GM19324 (cell line): ENCODE results near the gene RPUSD3.

Experiments
- ATAC-seq: cut with Tn5 transposase; IDR thresholded peaks from one replicate; pipeline ENCODE4 v1.9.1; 2021; ENCODE audit warnings: mild to moderate bottlenecking, moderate library complexity; ENCODE audit not compliant: unreplicated experiment, low FRiP score

Gene RPUSD3

GRCh38 chr3:9808345-9809037 lies 35.3 kb downstream of the RPUSD3 start:
- peak; percentile 52 for ATAC-seq

- ATAC-seq, result no peak
Measured at GRCh38 chr3:9807981-9808344, 35.8 kb downstream of the RPUSD3 start.

DNA sequence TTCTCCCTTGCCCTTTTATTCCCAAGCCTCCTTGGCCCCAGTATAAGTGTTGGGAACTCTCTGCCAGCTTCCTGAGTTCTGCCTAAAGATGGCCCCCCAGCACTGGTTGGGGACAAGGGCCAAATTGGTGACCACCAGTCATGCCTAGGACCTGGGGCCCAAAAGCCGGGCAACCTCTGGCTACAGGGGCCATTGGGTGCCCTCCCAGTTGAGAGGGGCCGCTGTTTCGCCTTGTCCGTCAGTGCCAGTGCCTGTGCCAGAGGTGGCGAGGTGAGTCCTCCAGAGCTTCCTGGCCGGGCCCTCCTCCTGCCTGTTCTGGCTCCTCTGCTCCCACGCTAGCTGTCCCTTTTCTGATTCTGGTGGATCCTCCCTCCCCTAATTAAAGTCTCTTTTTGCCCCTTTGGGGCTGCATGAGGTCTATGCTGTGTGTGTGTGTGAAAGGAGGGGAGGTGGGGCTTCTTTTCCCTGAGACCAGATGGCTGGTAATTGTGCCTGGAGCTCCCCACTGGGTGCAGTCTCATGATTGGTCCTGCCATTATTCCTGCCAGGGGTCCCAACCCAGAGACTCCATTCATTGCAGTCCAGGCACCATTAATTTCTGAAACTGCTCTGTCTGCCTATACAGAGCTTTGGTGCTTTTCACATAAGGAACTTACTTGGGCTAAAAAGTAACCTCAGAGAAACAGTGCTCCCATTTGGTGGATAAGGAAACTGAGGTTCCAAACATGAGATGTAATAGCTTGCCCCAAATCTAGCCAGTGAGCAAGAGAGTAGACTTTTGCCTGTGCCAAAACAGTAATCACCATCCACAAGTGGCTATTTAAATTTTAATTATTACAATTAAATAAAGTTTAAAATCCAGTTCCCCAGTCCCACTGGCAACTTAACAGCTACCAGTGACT lies 36.9 kb downstream of the RPUSD3 start:
- ATAC-seq, result no peak

GRCh38 chr3:9806137-9806536 lies 37.7 kb downstream of the RPUSD3 start:
- ATAC-seq, result no peak

GRCh38 chr3:9804996-9805395 lies 38.8 kb downstream of the RPUSD3 start:
- ATAC-seq, result no peak

- no peak for ATAC-seq
Measured at GRCh38 chr3:9803494-9803893, 40.3 kb downstream of the RPUSD3 start.

GRCh38 chr3:9800529-9800928 lies 43.3 kb downstream of the RPUSD3 start:
- ATAC-seq, result no peak

- ATAC-seq, result no peak
Measured at GRCh38 chr3:9797196-9797945, 46.4 kb downstream of the RPUSD3 start.

DNA sequence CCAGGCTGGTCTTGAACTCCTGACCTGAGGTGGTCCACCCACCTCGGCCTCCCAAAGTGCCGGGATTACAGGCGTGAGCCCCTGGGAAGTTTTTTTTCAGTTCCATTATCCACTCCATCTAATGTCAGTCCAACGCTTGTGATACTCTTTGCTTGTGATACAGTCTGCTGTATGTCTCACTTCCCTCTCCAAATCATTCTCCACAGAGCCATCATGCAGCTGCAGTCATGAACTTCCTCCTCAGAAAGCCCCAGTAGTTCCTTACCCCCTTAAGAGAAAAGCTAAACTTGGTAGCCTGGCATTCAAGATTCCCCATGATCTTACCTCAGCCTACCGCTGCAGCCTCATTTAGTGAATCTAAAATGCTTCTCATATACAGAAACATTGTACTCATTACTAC lies 48.6 kb downstream of the RPUSD3 start:
- ATAC-seq, result no peak

DNA sequence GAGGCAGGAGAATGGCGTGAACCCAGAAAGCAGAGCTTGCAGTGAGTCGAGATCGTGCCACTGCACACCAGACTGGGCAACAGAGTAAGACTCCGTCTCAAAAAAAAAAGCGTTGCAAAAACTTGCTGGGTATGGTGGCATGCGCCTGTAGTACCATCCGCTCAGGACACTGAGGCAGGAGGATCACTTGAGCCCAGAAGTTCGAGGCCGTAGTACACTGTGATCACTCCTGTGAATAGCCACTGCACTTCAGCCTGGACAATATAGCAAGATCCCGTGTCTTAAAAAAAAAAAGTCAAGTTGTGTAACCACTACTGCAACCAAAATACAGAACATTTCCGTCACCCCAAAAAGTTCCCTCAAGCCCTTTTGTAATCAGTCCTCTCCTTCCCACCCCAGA lies 49.4 kb downstream of the RPUSD3 start:
- ATAC-seq, result no peak

DNA sequence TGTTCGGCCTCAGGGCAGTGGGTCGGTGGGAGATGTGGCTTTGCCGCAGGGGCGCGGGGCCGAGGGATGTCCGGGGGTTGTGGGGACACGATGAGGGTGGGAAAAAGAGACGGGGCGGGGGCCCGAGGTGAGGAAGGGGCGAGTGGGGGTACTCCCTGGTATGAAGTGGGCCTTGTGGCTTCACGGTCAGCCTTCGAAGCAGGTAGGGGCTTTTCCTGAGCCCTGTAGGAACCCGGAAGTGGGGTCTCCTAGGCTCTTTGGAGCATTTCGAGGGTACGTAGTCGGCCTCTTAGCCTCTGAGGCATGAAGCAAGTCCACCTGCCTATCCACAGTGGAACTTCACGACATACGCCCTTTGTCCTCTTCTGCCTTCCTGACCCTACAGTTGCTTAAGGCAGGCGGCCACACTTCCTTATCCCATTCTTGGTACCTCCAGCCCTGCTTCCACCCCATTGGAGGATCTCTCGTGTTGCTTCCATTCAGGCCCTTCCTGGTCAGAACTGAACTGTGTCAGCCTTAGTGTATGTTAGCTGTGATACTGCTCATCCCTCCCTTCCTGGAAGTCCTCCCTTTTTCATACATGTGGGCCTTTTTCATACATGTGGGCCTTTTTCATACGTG lies 50.5 kb downstream of the RPUSD3 start:
- ATAC-seq, result no peak

- ATAC-seq, result peak; percentile 90
Measured at GRCh38 chr3:9792405-9793160, 51.2 kb downstream of the RPUSD3 start, which contains the start of the genes ARPC4 and TADA3. Gene ARPC4, plus strand, starts transcription at chr3:9793082. Its CDS starts 40 bp downstream, at chr3:9793122. Gene TADA3, minus strand, starts transcription at chr3:9792473. Its CDS starts 1,007 bp downstream, at chr3:9791466.

- ATAC-seq, result no peak
Measured at GRCh38 chr3:9791790-9792404, 51.9 kb downstream of the RPUSD3 start.

GRCh38 chr3:9791127-9791526 lies 52.7 kb downstream of the RPUSD3 start:
- ATAC-seq, result no peak
